ENCODE measurements around the gene PKHD1. TPM values are rescaled to one million over a fixed set of nuclear protein-coding genes. Genes with fewer than 3 reads are reported as not detected.

PKHD1 gene
- total RNA-seq, 4 donors from 2014 or later: 0.11 to 0.68 (median 0.42) TPM

GRCh38 chr6:51885957-51886356 is 201.5 kb downstream of the PKHD1 start:
- Histone ChIP-seq H3K4me1 (no peaks in the 10 kb centered on the region), H3K27me3 (no peaks in the 10 kb centered on the region), H3K36me3 (no peaks in the 10 kb centered on the region), H3K27ac (no peak overlapping the region), H3K9me3 (no peaks in the 10 kb centered on the region), H3K4me3 (no peak overlapping the region)
- no peak for TF ChIP-seq POLR2A (IDR thresholded peaks at IDR 0.05)
- no peak for TF ChIP-seq POLR2AphosphoS5 (IDR thresholded peaks at IDR 0.05)
- TF ChIP-seq EP300 (IDR thresholded peaks at IDR 0.05): no peak
- TF ChIP-seq, protein P1, sequence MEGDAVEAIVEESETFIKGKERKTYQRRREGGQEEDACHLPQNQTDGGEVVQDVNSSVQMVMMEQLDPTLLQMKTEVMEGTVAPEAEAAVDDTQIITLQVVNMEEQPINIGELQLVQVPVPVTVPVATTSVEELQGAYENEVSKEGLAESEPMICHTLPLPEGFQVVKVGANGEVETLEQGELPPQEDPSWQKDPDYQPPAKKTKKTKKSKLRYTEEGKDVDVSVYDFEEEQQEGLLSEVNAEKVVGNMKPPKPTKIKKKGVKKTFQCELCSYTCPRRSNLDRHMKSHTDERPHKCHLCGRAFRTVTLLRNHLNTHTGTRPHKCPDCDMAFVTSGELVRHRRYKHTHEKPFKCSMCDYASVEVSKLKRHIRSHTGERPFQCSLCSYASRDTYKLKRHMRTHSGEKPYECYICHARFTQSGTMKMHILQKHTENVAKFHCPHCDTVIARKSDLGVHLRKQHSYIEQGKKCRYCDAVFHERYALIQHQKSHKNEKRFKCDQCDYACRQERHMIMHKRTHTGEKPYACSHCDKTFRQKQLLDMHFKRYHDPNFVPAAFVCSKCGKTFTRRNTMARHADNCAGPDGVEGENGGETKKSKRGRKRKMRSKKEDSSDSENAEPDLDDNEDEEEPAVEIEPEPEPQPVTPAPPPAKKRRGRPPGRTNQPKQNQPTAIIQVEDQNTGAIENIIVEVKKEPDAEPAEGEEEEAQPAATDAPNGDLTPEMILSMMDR (IDR thresholded peaks at IDR 0.05): no peak
- no peak for DNase-seq (ENCODE audit: low spot score in 2 of 2)
- 64% methylated on average over 2 of the region's 2 CpGs for WGBS

DNA sequence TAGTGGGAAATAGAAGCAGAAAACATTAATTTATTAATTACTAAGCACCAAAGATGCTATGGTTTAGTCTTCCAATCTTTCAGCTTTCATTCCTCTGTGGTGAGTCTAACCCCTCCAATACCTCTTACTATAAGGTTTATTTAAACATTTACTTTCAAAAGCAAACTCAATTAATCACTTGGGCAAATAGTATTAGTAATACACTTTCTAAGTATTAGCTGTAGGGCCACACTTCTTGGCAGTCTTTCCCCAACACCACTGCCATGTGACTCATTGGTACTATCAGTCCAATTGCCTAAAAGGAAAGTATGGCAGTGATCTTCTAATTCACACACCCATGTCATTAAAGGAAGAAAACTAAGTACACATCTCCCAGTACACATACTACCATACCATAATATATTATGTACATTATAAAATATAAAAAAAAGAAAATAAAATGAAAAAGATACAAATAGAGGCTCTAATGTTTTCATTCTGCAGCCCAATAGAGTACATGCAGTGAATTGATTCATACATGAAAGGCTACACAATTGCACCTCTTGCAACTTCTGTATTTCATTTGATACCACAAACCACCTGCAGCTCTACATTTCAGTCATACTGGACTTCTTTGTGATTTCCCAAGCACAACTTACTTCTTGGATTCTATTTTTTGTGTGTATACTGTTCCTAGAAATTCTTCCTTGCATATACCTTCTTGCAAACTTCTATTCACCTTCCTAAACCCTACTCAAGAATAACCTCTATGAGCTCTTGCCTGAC is 218.6 kb downstream of the PKHD1 start:
- H3K27ac ChIP-seq: no peak overlapping the region
- no peaks in the 10 kb centered on the region for H3K36me3 ChIP-seq
- no peak overlapping the region for H3K4me3 ChIP-seq
- no peaks in the 10 kb centered on the region for H3K9me3 ChIP-seq
- peaks cover 4% of the 10 kb centered on the region for H3K27me3 ChIP-seq
- no peaks in the 10 kb centered on the region for H3K4me1 ChIP-seq
- DNase-seq (ENCODE audit: low spot score in 2 of 2): no peak
- TF ChIP-seq, protein P1 (IDR thresholded peaks at IDR 0.05): no peak
- TF ChIP-seq EP300 (IDR thresholded peaks at IDR 0.05) (no peak), POLR2A (IDR thresholded peaks at IDR 0.05) (no peak), POLR2AphosphoS5 (IDR thresholded peaks at IDR 0.05) (no peak)

DNA sequence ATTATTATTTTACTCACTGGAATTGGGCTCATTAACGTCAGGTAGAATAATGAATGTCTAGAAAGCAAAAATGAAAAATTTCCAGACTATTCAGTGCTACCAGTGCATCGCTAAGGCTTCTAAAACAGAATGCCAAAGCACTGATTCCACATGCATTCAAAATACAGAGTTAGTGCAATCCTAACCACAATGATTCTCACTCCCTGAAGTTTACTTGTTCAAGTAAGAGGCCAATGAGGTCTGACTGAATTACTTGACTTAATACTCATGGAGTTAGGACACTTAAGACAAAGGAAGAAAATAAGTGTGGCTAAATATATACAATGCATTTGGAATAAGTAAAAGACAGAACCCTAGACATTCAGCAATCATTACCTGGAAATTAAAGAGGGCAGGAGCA is 220.5 kb downstream of the PKHD1 start:
- no peak for DNase-seq (ENCODE audit: low spot score in 2 of 2)
- Histone ChIP-seq H3K4me3 (no peak overlapping the region), H3K9me3 (no peaks in the 10 kb centered on the region), H3K36me3 (no peaks in the 10 kb centered on the region), H3K27me3 (peaks cover 7% of the 10 kb centered on the region), H3K4me1 (no peaks in the 10 kb centered on the region), H3K27ac (no peak overlapping the region)
- 27% methylated on average over 2 of the region's 2 CpGs for WGBS
- no peak for TF ChIP-seq POLR2A (IDR thresholded peaks at IDR 0.05)
- TF ChIP-seq, protein P1 (IDR thresholded peaks at IDR 0.05): no peak
- no peak for TF ChIP-seq POLR2AphosphoS5 (IDR thresholded peaks at IDR 0.05)
- no peak for TF ChIP-seq EP300 (IDR thresholded peaks at IDR 0.05)

DNA sequence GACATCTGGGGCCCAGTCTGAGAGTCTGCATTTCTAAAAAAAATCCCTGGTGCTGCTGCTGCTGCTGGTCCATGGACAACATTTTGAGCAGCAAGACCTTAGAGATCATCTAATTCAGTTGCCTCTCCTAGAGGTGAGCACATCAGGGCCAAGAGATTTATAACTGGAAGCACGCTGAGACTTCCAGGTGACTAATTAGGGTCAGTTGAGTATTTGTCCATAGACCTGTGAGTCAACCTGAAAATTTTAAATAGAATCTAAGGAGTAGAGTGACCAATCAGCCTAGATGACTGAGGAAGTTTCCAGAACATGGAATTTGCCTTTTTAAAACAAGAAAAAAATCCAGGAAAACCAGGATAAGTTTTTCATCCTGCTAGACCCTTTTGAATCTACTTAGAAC is 221.4 kb downstream of the PKHD1 start:
- H3K4me3 ChIP-seq: no peak overlapping the region
- WGBS: 81% methylated on average over 1 of the region's 1 CpG
- no peak for DNase-seq (ENCODE audit: low spot score in 2 of 2)
- no peaks in the 10 kb centered on the region for H3K9me3 ChIP-seq
- H3K27ac ChIP-seq: no peak overlapping the region
- H3K36me3 ChIP-seq: no peaks in the 10 kb centered on the region
- H3K27me3 ChIP-seq: peaks cover 7% of the 10 kb centered on the region
- no peak for TF ChIP-seq EP300 (IDR thresholded peaks at IDR 0.05)
- H3K4me1 ChIP-seq: no peaks in the 10 kb centered on the region

DNA sequence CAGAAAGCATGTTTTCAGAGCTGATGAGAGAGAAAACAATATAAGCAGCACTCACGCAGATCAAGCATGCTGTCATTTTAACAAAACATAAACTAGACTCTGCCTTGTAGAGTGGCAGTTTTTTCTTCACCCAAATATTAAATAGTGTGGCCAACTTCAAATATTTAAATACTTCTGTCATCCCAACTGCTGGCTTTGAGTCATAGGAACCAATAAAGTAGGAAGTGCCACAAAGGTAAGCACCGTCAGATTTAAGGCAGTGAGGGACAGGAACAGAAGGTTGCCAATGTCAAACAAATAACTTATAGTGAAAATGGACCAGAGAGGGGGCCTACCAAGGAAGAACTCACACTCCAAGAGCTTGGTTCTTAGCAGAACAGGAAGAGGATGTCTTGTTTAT is 222.2 kb downstream of the PKHD1 start:
- Histone ChIP-seq H3K9me3 (no peaks in the 10 kb centered on the region), H3K27me3 (peaks cover 7% of the 10 kb centered on the region), H3K4me3 (no peak overlapping the region), H3K27ac (no peak overlapping the region), H3K36me3 (no peaks in the 10 kb centered on the region), H3K4me1 (no peaks in the 10 kb centered on the region)
- WGBS: 59% methylated on average over 2 of the region's 2 CpGs
- no peak for DNase-seq (ENCODE audit: low spot score in 2 of 2)
- TF ChIP-seq POLR2AphosphoS5 (IDR thresholded peaks at IDR 0.05): no peak
- TF ChIP-seq, protein P1 (IDR thresholded peaks at IDR 0.05): no peak
- no peak for TF ChIP-seq POLR2A (IDR thresholded peaks at IDR 0.05)
- TF ChIP-seq EP300 (IDR thresholded peaks at IDR 0.05): no peak

Data from suprapubic skin (tissue), 4 donors.